HCT116 (cell line): ENCODE measurements around the gene IL17RB. TPM values are rescaled to one million over a fixed set of nuclear protein-coding genes. Genes with fewer than 3 reads are reported as not detected.

Source experiments
- ATAC-seq: fragments of 200-7000 bp; cut with Tn5 transposase; 2 replicates; pipeline ENCODE4 v1.9.1; 2020; ENCODE audit warnings: mild to moderate bottlenecking, moderate library complexity
- BruUV-seq: library from RNA; stranded (reverse); fragments of 400-500 nt; replicated peaks from 2 replicates; lab custom pipeline; 2021; lab: Mats Ljungman, UMichigan
- CTCF ChIA-PET: fragments of 300-600 bp; sonication (Branson Sonifier 250); formaldehyde crosslinking; loops from one replicate; lab custom pipeline; 2021; ENCODE audit warnings: antibody characterized with exemption; lab: Charles Lee
- POLR2A ChIA-PET: fragments of 300-600, 350-600 bp; sonication (Branson Sonifier 250); formaldehyde crosslinking; loops from one replicate; lab custom pipeline; 2021; ENCODE audit warnings: antibody characterized with exemption; lab: Charles Lee
- RAD21 ChIA-PET, 2 experiments: fragments of 300-600 bp; sonication (Branson Sonifier 250); formaldehyde crosslinking; loops; one replicate each; lab custom pipeline; 2023; ENCODE audit warnings: low total read pairs in 2 of 2; ENCODE audit not compliant: uncharacterized antibody in 2 of 2, unreplicated experiment in 2 of 2, low non-redundant PET in 1 of 2; lab: Charles Lee
- DNase-seq: peaks from one replicate; pipeline ENCODE4 v3.0.0-alpha.2; 2010; ENCODE audit warnings: low read depth, low spot score
- H2AFZ ChIP-seq: fragments of 200-600 bp; shearing (Covaris generic), sonication (generic); 2 replicates; pipeline ENCODE4 v1.6.1; 2017; ENCODE audit warnings: low read depth, mixed run types, mixed read lengths, antibody characterized with exemption, low read length; ENCODE audit not compliant: poor library complexity, severe bottlenecking
- H3K27ac ChIP-seq: 2 replicates; pipeline ENCODE4 v1.5.1; 2012; ENCODE audit warnings: low read depth, low read length
- H3K27me3 ChIP-seq: fragments of 200-600 bp; sonication (generic); 2 replicates; pipeline ENCODE4 v1.6.1; 2016; ENCODE audit warnings: mixed run types, low read length, mixed read lengths; ENCODE audit not compliant: insufficient read depth
- H3K36me3 ChIP-seq, 2 experiments: fragments of 200-500 bp in 1 of 2; fragments of 200-600 bp in 1 of 2; sonication (Bioruptor generic) in 1 of 2; sonication (generic) in 1 of 2; 2 replicates each; pipeline versions ENCODE4 v1.5.1 to v1.6.1; 2014 to 2016; ENCODE audit warnings: low read length in 2 of 2, inconsistent platforms in 1 of 2, mixed read lengths in 1 of 2, mixed run types in 1 of 2; ENCODE audit not compliant: insufficient read depth in 2 of 2, control insufficient read depth in 1 of 2
- H3K4me1 ChIP-seq, 2 experiments: fragments of 200-600 bp in 1 of 2; sonication (generic) in 1 of 2; 2 replicates each; pipeline versions ENCODE4 v1.5.1 to v1.6.1; 2012 to 2017; ENCODE audit warnings: low read length in 2 of 2, inconsistent platforms in 1 of 2, mild to moderate bottlenecking in 1 of 2, mixed read lengths in 1 of 2, mixed run types in 1 of 2, moderate library complexity in 1 of 2; ENCODE audit not compliant: insufficient read depth in 2 of 2, control insufficient read depth in 1 of 2
- H3K4me2 ChIP-seq: fragments of 200-600 bp; sonication (generic); 2 replicates; pipeline ENCODE4 v1.6.1; 2017; ENCODE audit warnings: mixed run types, low read length, mixed read lengths
- H3K4me3 ChIP-seq, 2 experiments: fragments of 200-600 bp in 1 of 2; sonication (generic) in 1 of 2; replicated peaks in 1 of 2; 2 replicates each; pipeline ENCODE4 v1.5.1; 2011 to 2016; ENCODE audit warnings: low read length in 2 of 2, control low read depth in 1 of 2, low read depth in 1 of 2, mild to moderate bottlenecking in 1 of 2, mixed read lengths in 1 of 2, mixed run types in 1 of 2
- H3K79me2 ChIP-seq: fragments of 200-600 bp; sonication (generic); 2 replicates; pipeline ENCODE4 v1.6.1; 2017; ENCODE audit warnings: mild to moderate bottlenecking, mixed run types, low read length, moderate library complexity, mixed read lengths; ENCODE audit not compliant: insufficient read depth
- H3K9ac ChIP-seq: fragments of 200-600 bp; sonication (generic); 2 replicates; pipeline ENCODE4 v1.6.1; 2016; ENCODE audit warnings: low read length, mixed read lengths
- H3K9me2 ChIP-seq: fragments of 200-600 bp; sonication (generic), shearing (Covaris generic); 2 replicates; pipeline ENCODE4 v1.6.1; 2017; ENCODE audit warnings: mixed run types, mild to moderate bottlenecking, moderate library complexity; ENCODE audit not compliant: insufficient read depth
- H3K9me3 ChIP-seq, 2 experiments: fragments of 200-500 bp in 1 of 2; fragments of 200-600 bp in 1 of 2; sonication (Bioruptor generic) in 1 of 2; sonication (generic) in 1 of 2; 2 replicates each; pipeline ENCODE4 v1.6.1; 2014 to 2017; ENCODE audit warnings: low read length in 2 of 2, mixed read lengths in 2 of 2, inconsistent platforms in 1 of 2, low read depth in 1 of 2, mild to moderate bottlenecking in 1 of 2, mixed run types in 1 of 2, moderate library complexity in 1 of 2; ENCODE audit not compliant: control insufficient read depth in 1 of 2, insufficient read depth in 1 of 2
- H4K20me1 ChIP-seq: fragments of 200-600 bp; sonication (generic), shearing (Covaris generic); 2 replicates; pipeline ENCODE4 v1.6.1; 2017; ENCODE audit warnings: mixed run types, mild to moderate bottlenecking, moderate library complexity; ENCODE audit not compliant: insufficient read depth
- ATF3 ChIP-seq: IDR thresholded peaks from 2 replicates; pipeline ENCODE4 v1.6.1; 2012
- CBX3 ChIP-seq: IDR thresholded peaks from 2 replicates; pipeline ENCODE4 v1.6.1; 2012; ENCODE audit warnings: low read depth
- CEBPB ChIP-seq: IDR thresholded peaks from 2 replicates; pipeline ENCODE4 v1.6.1; 2012; ENCODE audit warnings: low read depth
- EGR1 ChIP-seq: IDR thresholded peaks from 2 replicates; pipeline ENCODE4 v1.6.1; 2012; ENCODE audit warnings: low read depth
- EZH2phosphoT487 ChIP-seq: fragments of 200-600 bp; IDR thresholded peaks from 2 replicates; pipeline ENCODE4 v1.6.1; 2018; ENCODE audit warnings: antibody characterized with exemption, borderline replicate concordance
- JUND ChIP-seq: IDR thresholded peaks from 2 replicates; pipeline ENCODE4 v1.6.1; 2012
- MAX ChIP-seq: IDR thresholded peaks from 2 replicates; pipeline ENCODE4 v1.6.1; 2012
- POLR2AphosphoS5 ChIP-seq: IDR thresholded peaks from 2 replicates; pipeline ENCODE4 v1.6.1; 2011; ENCODE audit warnings: mild to moderate bottlenecking, low read depth, low read length, moderate library complexity
- RAD21 ChIP-seq: IDR thresholded peaks from 2 replicates; pipeline ENCODE4 v1.6.1; 2012; ENCODE audit warnings: low read depth, mild to moderate bottlenecking
- REST ChIP-seq: IDR thresholded peaks from 2 replicates; pipeline ENCODE4 v1.6.1; 2012; ENCODE audit warnings: low read depth
- SP1 ChIP-seq: IDR thresholded peaks from 2 replicates; pipeline ENCODE4 v1.6.1; 2012; ENCODE audit warnings: low read depth
- SRF ChIP-seq: IDR thresholded peaks from 2 replicates; pipeline ENCODE4 v1.6.1; 2012; ENCODE audit warnings: low read depth
- TCF7L2 ChIP-seq: IDR thresholded peaks from 2 replicates; pipeline ENCODE4 v1.7.0; 2011; ENCODE audit warnings: borderline replicate concordance, inconsistent platforms; ENCODE audit not compliant: insufficient read depth, insufficient read length; ENCODE audit errors: extremely low read depth
- ZFX ChIP-seq: fragments of 450-650 bp; IDR thresholded peaks from 2 replicates; pipeline ENCODE4 v1.6.1; 2017
- intact Hi-C: fragments of 100-400 bp; cut with micrococcal nuclease; formaldehyde crosslinking; loops from 2 replicates; pipeline ENCODE4 v1.10.0; 2022
- total RNA-seq: library from RNA; stranded (reverse); gene quantifications from one replicate; pipeline ENCODE4 v1.2.1, GENCODE V29; 2021; ENCODE audit not compliant: unreplicated experiment
- TF ChIP-seq, protein P1 (sequence below), 3 experiments: fragments of 200-600 bp in 1 of 3; sonication (generic) in 1 of 3; IDR thresholded peaks in 2 of 3; conservative IDR thresholded peaks in 1 of 3; 2 replicates each; pipeline ENCODE4 v1.5.1; 2012 to 2017; ENCODE audit warnings: low read depth in 2 of 3, low read length in 2 of 3, antibody characterized with exemption in 1 of 3, borderline replicate concordance in 1 of 3, control low read depth in 1 of 3, mild to moderate bottlenecking in 1 of 3, mixed read lengths in 1 of 3, mixed run types in 1 of 3, moderate library complexity in 1 of 3; ENCODE audit not compliant: insufficient read depth in 1 of 3

Gene IL17RB
- total RNA-seq, 1 experiment from 2014 or later: 8.3 TPM

- Histone ChIP-seq H3K9me2 (no peaks in the 10 kb centered on the region), H3K27me3 (no peaks in the 10 kb centered on the region), H3K4me1 (no peaks in the 10 kb centered on the region), H3K79me2 (no peaks in the 10 kb centered on the region), H2AFZ (no peak overlapping the region), H3K27ac (no peak overlapping the region), H3K4me3 (no peak overlapping the region), H4K20me1 (no peaks in the 10 kb centered on the region), H3K36me3 (peaks cover 0 to 2% of the 10 kb centered on the region in 2 experiments; a peak in 1 of 4 replicates), H3K9me3 (no peaks in the 10 kb centered on the region), H3K9ac (no peak overlapping the region), H3K4me2 (no peak overlapping the region)
- intact Hi-C loops: no loop called here
- RAD21 ChIA-PET: no interaction called here
- POLR2A ChIA-PET: interaction anchor here (1.0 kb wide), 1 partner anchor 16 kb away, joined by 4 read pairs; no protein-coding TSS in a partner anchor
- CTCF ChIA-PET: no interaction called here
- TF ChIP-seq JUND (no peak), SP1 (no peak), EGR1 (no peak)
- ATAC-seq: no peak
- no peak for DNase-seq
- no TSS peak for BruUV-seq
Measured at GRCh38 chr3:53829605-53830004, 16.8 kb upstream of the IL17RB start.

- no TSS peak for BruUV-seq
- intact Hi-C loops: no loop called here
- H3K9me3 ChIP-seq: no peaks in the 10 kb centered on the region
- no peaks in the 10 kb centered on the region for H3K27me3 ChIP-seq
- H2AFZ ChIP-seq: no peak overlapping the region
- no peak overlapping the region for H3K9ac ChIP-seq
- ChIA-PET RAD21 (no interaction called here), POLR2A (no interaction called here), CTCF (no interaction called here)
- ATAC-seq (no peak), DNase-seq (no peak)
- H3K27ac ChIP-seq: no peak overlapping the region
- H3K4me1 ChIP-seq: no peaks in the 10 kb centered on the region
- no peaks in the 10 kb centered on the region for H3K9me2 ChIP-seq
- peaks cover 0 to 2% of the 10 kb centered on the region in 2 experiments; a peak in 1 of 4 replicates for H3K36me3 ChIP-seq
- no peak overlapping the region for H3K4me3 ChIP-seq
- H4K20me1 ChIP-seq: no peaks in the 10 kb centered on the region
- H3K79me2 ChIP-seq: no peaks in the 10 kb centered on the region
- no peak overlapping the region for H3K4me2 ChIP-seq
- TF ChIP-seq ATF3 (no peak), REST (no peak), JUND (no peak), TCF7L2 (no peak), MAX (no peak), POLR2AphosphoS5 (no peak), RAD21 (no peak), ZFX (no peak), EZH2phosphoT487 (no peak), SRF (no peak), CEBPB (no peak), EGR1 (no peak), CBX3 (no peak)
- TF ChIP-seq, protein P1, sequence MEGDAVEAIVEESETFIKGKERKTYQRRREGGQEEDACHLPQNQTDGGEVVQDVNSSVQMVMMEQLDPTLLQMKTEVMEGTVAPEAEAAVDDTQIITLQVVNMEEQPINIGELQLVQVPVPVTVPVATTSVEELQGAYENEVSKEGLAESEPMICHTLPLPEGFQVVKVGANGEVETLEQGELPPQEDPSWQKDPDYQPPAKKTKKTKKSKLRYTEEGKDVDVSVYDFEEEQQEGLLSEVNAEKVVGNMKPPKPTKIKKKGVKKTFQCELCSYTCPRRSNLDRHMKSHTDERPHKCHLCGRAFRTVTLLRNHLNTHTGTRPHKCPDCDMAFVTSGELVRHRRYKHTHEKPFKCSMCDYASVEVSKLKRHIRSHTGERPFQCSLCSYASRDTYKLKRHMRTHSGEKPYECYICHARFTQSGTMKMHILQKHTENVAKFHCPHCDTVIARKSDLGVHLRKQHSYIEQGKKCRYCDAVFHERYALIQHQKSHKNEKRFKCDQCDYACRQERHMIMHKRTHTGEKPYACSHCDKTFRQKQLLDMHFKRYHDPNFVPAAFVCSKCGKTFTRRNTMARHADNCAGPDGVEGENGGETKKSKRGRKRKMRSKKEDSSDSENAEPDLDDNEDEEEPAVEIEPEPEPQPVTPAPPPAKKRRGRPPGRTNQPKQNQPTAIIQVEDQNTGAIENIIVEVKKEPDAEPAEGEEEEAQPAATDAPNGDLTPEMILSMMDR (IDR thresholded peaks at IDR 0.05 in 2 of 3, conservative IDR thresholded peaks at IDR 0.05 in 1 of 3; ENCODE audit: borderline replicate concordance in 1 of 3, insufficient read depth in 1 of 3, low read depth in 2 of 3, low read length in 2 of 3): no peak
Measured at GRCh38 chr3:53830944-53831343, 15.4 kb upstream of the IL17RB start.
